Neuronal stem cell (in vitro differentiated cells): Measurements from ENCODE around the gene C11orf24.

Experiments
- DNase-seq: peaks from one replicate; pipeline ENCODE4 v3.0.0-alpha.2; 2013; ENCODE audit warnings: low spot score
- H2AFZ ChIP-seq: one replicate; pipeline ENCODE4 v1.6.1; 2013; ENCODE audit warnings: mild to moderate bottlenecking, low read length, inconsistent platforms
- H2AK5ac ChIP-seq: 2 replicates; pipeline ENCODE4 v1.6.1; 2013; ENCODE audit warnings: low read depth, mild to moderate bottlenecking, inconsistent platforms, low read length, moderate library complexity, mixed read lengths
- H2BK120ac ChIP-seq: 2 replicates; pipeline ENCODE4 v1.6.1; 2013; ENCODE audit warnings: low read depth, mild to moderate bottlenecking, inconsistent platforms, low read length, moderate library complexity, mixed read lengths
- H2BK12ac ChIP-seq: one replicate; pipeline ENCODE4 v1.6.1; 2013; ENCODE audit warnings: low read length, inconsistent platforms
- H2BK15ac ChIP-seq: 2 replicates; pipeline ENCODE4 v1.6.1; 2013; ENCODE audit warnings: mild to moderate bottlenecking, low read length, inconsistent platforms, mixed read lengths
- H2BK5ac ChIP-seq: one replicate; pipeline ENCODE4 v1.6.1; 2013; ENCODE audit warnings: inconsistent platforms, mild to moderate bottlenecking, low read length, moderate library complexity
- H3K14ac ChIP-seq: one replicate; pipeline ENCODE4 v1.6.1; 2013; ENCODE audit warnings: low read length, inconsistent platforms
- H3K18ac ChIP-seq: 2 replicates; pipeline ENCODE4 v1.6.1; 2013; ENCODE audit warnings: low read length, inconsistent platforms
- H3K23ac ChIP-seq: 2 replicates; pipeline ENCODE4 v1.6.1; 2013; ENCODE audit warnings: low read depth, mild to moderate bottlenecking, mixed read lengths, low read length, inconsistent platforms; ENCODE audit not compliant: poor library complexity
- H3K27ac ChIP-seq: replicated peaks from 3 replicates; pipeline ENCODE4 v1.5.1; 2013; ENCODE audit warnings: low read length, inconsistent platforms
- H3K27me3 ChIP-seq, 3 experiments: 2 replicates each; pipeline ENCODE4 v1.6.1; 2013; ENCODE audit warnings: low read length in 3 of 3, mild to moderate bottlenecking in 2 of 3, inconsistent platforms in 1 of 3, low read depth in 1 of 3, mixed read lengths in 1 of 3, moderate library complexity in 1 of 3; ENCODE audit not compliant: control insufficient read depth in 3 of 3, insufficient read depth in 3 of 3
- H3K36me3 ChIP-seq, 2 donors: replicated peaks in 1 of 2; 2 replicates each; pipeline ENCODE4 v1.6.1; 2013; ENCODE audit warnings: low read length in 2 of 2; ENCODE audit not compliant: control insufficient read depth in 2 of 2, insufficient read depth in 2 of 2
- H3K4ac ChIP-seq: 2 replicates; pipeline ENCODE4 v1.6.1; 2013; ENCODE audit warnings: inconsistent platforms, mild to moderate bottlenecking, low read length, moderate library complexity
- H3K4me1 ChIP-seq, 2 donors: 1 replicate in 1 of 2; 2 replicates in 1 of 2; pipeline ENCODE4 v1.6.1; 2013; ENCODE audit warnings: low read length in 2 of 2, low read depth in 1 of 2; ENCODE audit not compliant: control insufficient read depth in 2 of 2, insufficient read depth in 1 of 2
- H3K4me2 ChIP-seq: one replicate; pipeline ENCODE4 v1.6.1; 2013; ENCODE audit warnings: mild to moderate bottlenecking, low read length, inconsistent platforms; ENCODE audit not compliant: insufficient read depth, poor library complexity, severe bottlenecking
- H3K4me3 ChIP-seq, 2 donors: 2 replicates each; pipeline ENCODE4 v1.5.1; 2013; ENCODE audit warnings: low read length in 2 of 2, mild to moderate bottlenecking in 2 of 2, inconsistent platforms in 1 of 2, moderate library complexity in 1 of 2
- H3K79me1 ChIP-seq: one replicate; pipeline ENCODE4 v1.6.1; 2013; ENCODE audit warnings: low read depth, mild to moderate bottlenecking, inconsistent platforms, low read length, moderate library complexity
- H3K9ac ChIP-seq: one replicate; pipeline ENCODE4 v1.6.1; 2013; ENCODE audit warnings: mild to moderate bottlenecking, low read depth, low read length, inconsistent platforms; ENCODE audit not compliant: poor library complexity
- H3K9me3 ChIP-seq, 2 donors: replicated peaks in 1 of 2; 2 replicates each; pipeline versions ENCODE3 to v1.6.1; 2013; ENCODE audit warnings: low read length in 2 of 2, mild to moderate bottlenecking in 2 of 2, inconsistent platforms in 1 of 2, low read depth in 1 of 2, mixed read lengths in 1 of 2, moderate library complexity in 1 of 2; ENCODE audit not compliant: control insufficient read depth in 2 of 2, insufficient read depth in 1 of 2
- H4K8ac ChIP-seq: one replicate; pipeline ENCODE4 v1.6.1; 2013; ENCODE audit warnings: low read depth, mild to moderate bottlenecking, inconsistent platforms, low read length, moderate library complexity
- H4K91ac ChIP-seq: one replicate; pipeline ENCODE4 v1.6.1; 2013; ENCODE audit warnings: low read length, low read depth, mild to moderate bottlenecking, inconsistent platforms; ENCODE audit not compliant: poor library complexity
- WGBS, 2 donors: extraction: QIAGEN DNeasy Blood & Tissue Kit; methylation state at CpG; one replicate each; pipeline ENCODE4 v1.1.7; 2013; ENCODE audit warnings: missing lambda C conversion rate in 2 of 2, mixed read lengths in 1 of 2; ENCODE audit not compliant: insufficient read length in 2 of 2, insufficient replicate concordance in 1 of 2; ENCODE audit errors: extremely low coverage in 2 of 2; 5-methylcytosine and 5-hydroxymethylcytosine counted together

Gene C11orf24

GRCh38 chr11:68274306-68274705 is 2.5 kb upstream of the C11orf24 start:
- Histone ChIP-seq H3K14ac (no peak overlapping the region), H3K27me3 (no peaks in the 10 kb centered on the region), H3K4me2 (no peak overlapping the region), H4K8ac (no peak overlapping the region), H3K27ac (no peak overlapping the region), H3K79me1 (peaks cover 2% of the 10 kb centered on the region), H2BK120ac (no peak overlapping the region), H3K9ac (no peak overlapping the region), H2BK12ac (no peak overlapping the region), H3K4me1 (peaks cover 4 to 6% of the 10 kb centered on the region in 2 donors), H2BK5ac (no peak overlapping the region), H2AFZ (no peak overlapping the region), H3K36me3 (peaks cover 2 to 9% of the 10 kb centered on the region in 2 donors), H3K4ac (no peak overlapping the region), H3K9me3 (peaks cover 0 to 2% of the 10 kb centered on the region in 2 donors), H2BK15ac (no peak overlapping the region), H3K18ac (no peak overlapping the region), H4K91ac (no peak overlapping the region), H2AK5ac (no peak overlapping the region), H3K23ac (no peak overlapping the region), H3K4me3 (no peak overlapping the region)
- no CpG with 5 or more reads among the region's 1 CpG for WGBS, 2 donors
- no peak for DNase-seq

GRCh38 chr11:68273026-68273738 is 1.4 kb upstream of the C11orf24 start:
- no peak overlapping the region for H3K18ac ChIP-seq
- H2BK5ac ChIP-seq, result no peak overlapping the region
- H4K8ac ChIP-seq, result no peak overlapping the region
- H3K4me3 ChIP-seq, result peak overlapping the region in 1 of 2 donors; percentile 97
- H3K4ac ChIP-seq, result no peak overlapping the region
- no peak overlapping the region for H3K23ac ChIP-seq
- H2BK120ac ChIP-seq, result no peak overlapping the region
- H4K91ac ChIP-seq, result no peak overlapping the region
- no peak overlapping the region for H3K4me2 ChIP-seq
- no peak overlapping the region for H2BK15ac ChIP-seq
- no peaks in the 10 kb centered on the region for H3K27me3 ChIP-seq
- no peak overlapping the region for H3K9ac ChIP-seq
- no peak overlapping the region for H2AK5ac ChIP-seq
- peaks cover 2 to 10% of the 10 kb centered on the region in 2 donors for H3K36me3 ChIP-seq
- no peak overlapping the region for H2BK12ac ChIP-seq
- peaks cover 0 to 2% of the 10 kb centered on the region in 2 donors for H3K9me3 ChIP-seq
- H3K14ac ChIP-seq, result no peak overlapping the region
- peaks cover 4% of the 10 kb centered on the region for H3K79me1 ChIP-seq
- DNase-seq, result no peak
- no peak overlapping the region for H2AFZ ChIP-seq
- H3K4me1 ChIP-seq, result peaks cover 4 to 6% of the 10 kb centered on the region in 2 donors
- no CpG with 5 or more reads among the region's 21 CpGs for WGBS, 2 donors
- H3K27ac ChIP-seq, result no peak overlapping the region

DNA sequence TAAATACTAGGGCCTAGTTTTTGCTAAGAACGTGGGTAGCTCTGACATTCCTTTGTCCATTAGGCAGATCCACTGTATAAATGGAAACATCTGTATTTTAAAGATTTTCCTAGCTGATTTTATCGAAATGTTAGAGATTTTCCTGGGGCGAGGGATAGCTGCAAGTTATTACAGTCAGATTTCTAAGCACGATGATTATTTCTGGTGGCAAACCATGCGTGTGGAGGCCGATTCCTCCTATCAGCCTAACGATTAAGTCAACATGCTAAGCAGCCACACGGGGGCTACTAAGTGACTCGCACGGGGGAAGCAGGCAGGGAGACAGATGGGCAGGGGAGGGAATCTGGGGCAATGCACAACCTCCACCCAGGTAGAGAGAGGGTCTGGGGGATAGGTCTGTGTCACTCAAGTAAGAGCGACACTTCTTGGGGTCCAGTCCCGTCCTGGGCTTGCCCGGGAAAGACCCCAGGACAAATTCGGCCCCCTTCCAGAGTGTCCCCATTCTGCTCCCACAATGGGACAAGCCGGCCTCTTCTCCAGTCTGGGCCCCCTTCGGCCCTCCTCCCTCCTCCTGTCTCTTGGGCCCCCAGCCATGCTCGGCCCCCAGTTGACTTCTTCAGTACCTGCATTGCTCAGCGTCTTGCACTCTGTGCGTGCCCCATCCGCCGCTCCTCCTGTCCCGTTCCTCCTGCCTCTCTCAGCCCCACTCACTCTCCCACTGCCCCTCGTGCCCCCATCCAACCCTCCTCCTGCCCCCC is 571 bp downstream of the C11orf24 start:
- Histone ChIP-seq H3K18ac (peak overlapping the region; percentile 83), H3K4me3 (peak overlapping the region; percentile 97), H2AK5ac (no peak overlapping the region), H2BK15ac (no peak overlapping the region), H3K4me1 (peaks cover 4 to 6% of the 10 kb centered on the region in 2 donors), H2BK12ac (no peak overlapping the region), H2BK120ac (no peak overlapping the region), H3K4ac (no peak overlapping the region), H3K14ac (peak overlapping the region; percentile 58), H3K9me3 (peaks cover 0 to 2% of the 10 kb centered on the region in 2 donors), H3K36me3 (peaks cover 13 to 30% of the 10 kb centered on the region in 2 donors), H3K27me3 (no peaks in the 10 kb centered on the region), H2BK5ac (peak overlapping the region; percentile 83), H4K91ac (no peak overlapping the region), H3K9ac (peak overlapping the region; percentile 94), H2AFZ (peak overlapping the region; percentile 97), H3K23ac (peak overlapping the region; percentile 98), H3K27ac (no peak overlapping the region), H4K8ac (no peak overlapping the region), H3K4me2 (peak overlapping the region; percentile 78), H3K79me1 (peaks cover 4% of the 10 kb centered on the region)
- no CpG with 5 or more reads among the region's 23 CpGs for WGBS, 2 donors
- peak; percentile 53 for DNase-seq
